SK-N-SH (cell line): Measurements from ENCODE around the gene TYW1.

Experiments
- CHD2 ChIP-seq: fragments of 150-350 bp; IDR thresholded peaks from 2 replicates; pipeline ENCODE4 v1.6.1; 2018; ENCODE audit warnings: low read length; ENCODE audit not compliant: partially characterized antibody
- ELF1 ChIP-seq: IDR thresholded peaks from 2 replicates; pipeline ENCODE4 v1.4.0; 2012
- EP300 ChIP-seq, 2 experiments: IDR thresholded peaks; 2 replicates each; pipeline versions ENCODE4 v1.4.0 to v1.6.1; 2012; ENCODE audit warnings: borderline replicate concordance in 1 of 2, low read depth in 1 of 2, low read length in 1 of 2
- EZH2phosphoT487 ChIP-seq: fragments of 200-600 bp; sonication (generic); IDR thresholded peaks from 2 replicates; pipeline ENCODE4 v1.6.1; 2017; ENCODE audit warnings: low read depth, mixed run types, mild to moderate bottlenecking, antibody characterized with exemption, moderate library complexity, borderline replicate concordance
- FOSL2 ChIP-seq: IDR thresholded peaks from 2 replicates; pipeline ENCODE4 v1.4.0; 2012; ENCODE audit warnings: low read depth, mild to moderate bottlenecking, moderate library complexity, borderline replicate concordance
- POLR2AphosphoS5 ChIP-seq: IDR thresholded peaks from 2 replicates; pipeline ENCODE4 v1.6.1; 2012; ENCODE audit warnings: low read depth, low read length
- RAD21 ChIP-seq: IDR thresholded peaks from 2 replicates; pipeline ENCODE4 v1.6.1; 2012; ENCODE audit warnings: mild to moderate bottlenecking, low read length
- SMC3 ChIP-seq: IDR thresholded peaks from 2 replicates; pipeline ENCODE4 v1.6.1; 2012; ENCODE audit warnings: low read depth, low read length, improper control_type of control experiment
- TAF1 ChIP-seq: IDR thresholded peaks from 2 replicates; pipeline ENCODE4 v1.6.1; 2012; ENCODE audit warnings: low read depth, mild to moderate bottlenecking, low read length, moderate library complexity, borderline replicate concordance
- TF ChIP-seq, protein P1 (sequence below): fragments of 200-600 bp; sonication (generic); IDR thresholded peaks from 2 replicates; pipeline ENCODE4 v1.6.1; 2017; ENCODE audit warnings: antibody characterized with exemption, mild to moderate bottlenecking, moderate library complexity
- TF ChIP-seq, protein P2 (sequence below): IDR thresholded peaks from 2 replicates; pipeline ENCODE4 v1.4.0; 2012; ENCODE audit warnings: low read depth
- TF ChIP-seq, protein P3 (sequence below): IDR thresholded peaks from 2 replicates; pipeline ENCODE4; 2012

DNA sequence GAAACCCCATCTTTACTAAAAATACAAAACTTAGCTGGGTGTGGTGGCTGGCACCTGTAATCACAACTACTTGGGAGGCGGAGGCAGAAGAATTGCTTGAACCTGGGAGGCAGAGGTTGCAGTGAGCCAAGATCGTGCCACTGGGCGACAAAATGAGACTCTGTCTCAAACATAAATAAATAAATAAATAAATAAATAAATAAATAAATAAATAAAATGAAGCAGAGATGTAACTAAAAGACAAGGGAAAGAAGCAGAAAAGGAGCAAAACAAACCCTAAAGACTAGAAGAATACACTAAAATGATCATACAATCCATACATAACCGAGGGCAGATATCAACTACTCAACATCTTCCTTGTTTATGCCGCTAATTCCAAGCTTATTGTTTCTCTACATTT lies 209.8 kb downstream of the TYW1 start:
- TF ChIP-seq, protein P1, sequence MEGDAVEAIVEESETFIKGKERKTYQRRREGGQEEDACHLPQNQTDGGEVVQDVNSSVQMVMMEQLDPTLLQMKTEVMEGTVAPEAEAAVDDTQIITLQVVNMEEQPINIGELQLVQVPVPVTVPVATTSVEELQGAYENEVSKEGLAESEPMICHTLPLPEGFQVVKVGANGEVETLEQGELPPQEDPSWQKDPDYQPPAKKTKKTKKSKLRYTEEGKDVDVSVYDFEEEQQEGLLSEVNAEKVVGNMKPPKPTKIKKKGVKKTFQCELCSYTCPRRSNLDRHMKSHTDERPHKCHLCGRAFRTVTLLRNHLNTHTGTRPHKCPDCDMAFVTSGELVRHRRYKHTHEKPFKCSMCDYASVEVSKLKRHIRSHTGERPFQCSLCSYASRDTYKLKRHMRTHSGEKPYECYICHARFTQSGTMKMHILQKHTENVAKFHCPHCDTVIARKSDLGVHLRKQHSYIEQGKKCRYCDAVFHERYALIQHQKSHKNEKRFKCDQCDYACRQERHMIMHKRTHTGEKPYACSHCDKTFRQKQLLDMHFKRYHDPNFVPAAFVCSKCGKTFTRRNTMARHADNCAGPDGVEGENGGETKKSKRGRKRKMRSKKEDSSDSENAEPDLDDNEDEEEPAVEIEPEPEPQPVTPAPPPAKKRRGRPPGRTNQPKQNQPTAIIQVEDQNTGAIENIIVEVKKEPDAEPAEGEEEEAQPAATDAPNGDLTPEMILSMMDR: no peak
- no peak for TF ChIP-seq EZH2phosphoT487
- no peak for TF ChIP-seq TAF1
- TF ChIP-seq EP300 (IDR thresholded peaks at IDR 0.05; ENCODE audit: borderline replicate concordance in 1 of 2, low read depth in 1 of 2, low read length in 1 of 2): no peak
- TF ChIP-seq SMC3: no peak
- no peak for TF ChIP-seq FOSL2
- no peak for TF ChIP-seq RAD21
- TF ChIP-seq CHD2: no peak
- TF ChIP-seq, protein P2, sequence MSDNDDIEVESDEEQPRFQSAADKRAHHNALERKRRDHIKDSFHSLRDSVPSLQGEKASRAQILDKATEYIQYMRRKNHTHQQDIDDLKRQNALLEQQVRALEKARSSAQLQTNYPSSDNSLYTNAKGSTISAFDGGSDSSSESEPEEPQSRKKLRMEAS: no peak
- no peak for TF ChIP-seq ELF1
- TF ChIP-seq POLR2AphosphoS5: no peak
- TF ChIP-seq, protein P3, sequence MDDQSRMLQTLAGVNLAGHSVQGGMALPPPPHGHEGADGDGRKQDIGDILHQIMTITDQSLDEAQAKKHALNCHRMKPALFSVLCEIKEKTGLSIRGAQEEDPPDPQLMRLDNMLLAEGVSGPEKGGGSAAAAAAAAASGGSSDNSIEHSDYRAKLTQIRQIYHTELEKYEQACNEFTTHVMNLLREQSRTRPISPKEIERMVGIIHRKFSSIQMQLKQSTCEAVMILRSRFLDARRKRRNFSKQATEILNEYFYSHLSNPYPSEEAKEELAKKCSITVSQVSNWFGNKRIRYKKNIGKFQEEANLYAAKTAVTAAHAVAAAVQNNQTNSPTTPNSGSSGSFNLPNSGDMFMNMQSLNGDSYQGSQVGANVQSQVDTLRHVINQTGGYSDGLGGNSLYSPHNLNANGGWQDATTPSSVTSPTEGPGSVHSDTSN: no peak
